Measurements from ENCODE around the gene ZNF124. TPM values are rescaled to one million over a fixed set of nuclear protein-coding genes. Genes with fewer than 3 reads are reported as not detected.

ZNF124 gene
- total RNA-seq, 1 experiment from 2014 or later: 22.2 TPM

- intact Hi-C loops (cut with micrococcal nuclease): loop anchor here (2.0 kb wide), 2 partner anchors 97 to 175 kb away; partner anchors contain the start of genes AHCTF1 and ZNF695
- no peak for ATAC-seq
These were observed 65.9 kb downstream of the ZNF124 start for GRCh38 chr1:247105966-247106365.

More at GRCh38 chr1:247105966-247106365, 65.9 kb downstream of the ZNF124 start:
- H3K27ac ChIP-seq (ENCODE audit: low read length): no peak overlapping the region
- no peak overlapping the region for H3K9ac ChIP-seq (ENCODE audit: low read length)
- BruUV-seq (replicated peaks): no TSS peak
- peaks cover 19% of the 10 kb centered on the region for H3K4me1 ChIP-seq (ENCODE audit: insufficient read depth, low read length)
- CTCF ChIA-PET: no interaction called here
- DNase-seq: no peak
- H3K36me3 ChIP-seq (ENCODE audit: low read depth, low read length): peaks cover 20% of the 10 kb centered on the region
- H2AFZ ChIP-seq (ENCODE audit: low read length): no peak overlapping the region
- no peak for TF ChIP-seq EZH2phosphoT487 (IDR thresholded peaks at IDR 0.05; ENCODE audit: borderline replicate concordance, low read length)
- TF ChIP-seq, protein P1, sequence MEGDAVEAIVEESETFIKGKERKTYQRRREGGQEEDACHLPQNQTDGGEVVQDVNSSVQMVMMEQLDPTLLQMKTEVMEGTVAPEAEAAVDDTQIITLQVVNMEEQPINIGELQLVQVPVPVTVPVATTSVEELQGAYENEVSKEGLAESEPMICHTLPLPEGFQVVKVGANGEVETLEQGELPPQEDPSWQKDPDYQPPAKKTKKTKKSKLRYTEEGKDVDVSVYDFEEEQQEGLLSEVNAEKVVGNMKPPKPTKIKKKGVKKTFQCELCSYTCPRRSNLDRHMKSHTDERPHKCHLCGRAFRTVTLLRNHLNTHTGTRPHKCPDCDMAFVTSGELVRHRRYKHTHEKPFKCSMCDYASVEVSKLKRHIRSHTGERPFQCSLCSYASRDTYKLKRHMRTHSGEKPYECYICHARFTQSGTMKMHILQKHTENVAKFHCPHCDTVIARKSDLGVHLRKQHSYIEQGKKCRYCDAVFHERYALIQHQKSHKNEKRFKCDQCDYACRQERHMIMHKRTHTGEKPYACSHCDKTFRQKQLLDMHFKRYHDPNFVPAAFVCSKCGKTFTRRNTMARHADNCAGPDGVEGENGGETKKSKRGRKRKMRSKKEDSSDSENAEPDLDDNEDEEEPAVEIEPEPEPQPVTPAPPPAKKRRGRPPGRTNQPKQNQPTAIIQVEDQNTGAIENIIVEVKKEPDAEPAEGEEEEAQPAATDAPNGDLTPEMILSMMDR (conservative IDR thresholded peaks at IDR 0.05; ENCODE audit: low read depth, low read length): no peak
- no peak for TF ChIP-seq EZH2 (IDR thresholded peaks at IDR 0.05; ENCODE audit: low read length, unreplicated experiment)
- H3K9me2 ChIP-seq (replicated peaks; ENCODE audit: low read length): no peaks in the 10 kb centered on the region
- no peak overlapping the region for H3K4me2 ChIP-seq (ENCODE audit: low read length)
- peaks cover 14% of the 10 kb centered on the region; the same call in 1 of the 2 replicates for H4K20me1 ChIP-seq (ENCODE audit: low read length)
- POLR2A ChIA-PET (ENCODE audit: unreplicated experiment): no interaction called here
- peaks cover 10% of the 10 kb centered on the region for H3K9me3 ChIP-seq (ENCODE audit: low read length)
- H3K27me3 ChIP-seq (ENCODE audit: low read length): no peaks in the 10 kb centered on the region
- H3F3A ChIP-seq (ENCODE audit: low read length, unreplicated experiment): no peaks in the 10 kb centered on the region
- no peak overlapping the region for H3K4me3 ChIP-seq (ENCODE audit: low read length)
- H3K79me2 ChIP-seq (ENCODE audit: low read length): peaks cover 32% of the 10 kb centered on the region

Small RNA genes within 50 kb of the gene (microRNA-seq; reads per million reads assigned to microRNA genes)
- gene MIR3916 (ENCODE audit: unreplicated experiment): not detected

Other genes starting within 250 kb of the ZNF124 start
- gene AHCTF1, start 240.1 kb downstream of the ZNF124 start, total RNA-seq (2014; rRNA removed): 38.0 and 52.3 TPM in 2 replicates
- 14.7 and 15.8 TPM in 2 replicates for gene ZNF695, start 164.0 kb downstream of the ZNF124 start, total RNA-seq (2014; rRNA removed)
- 5.6 and 5.9 TPM in 2 replicates for gene ZNF670, start 93.2 kb downstream of the ZNF124 start, total RNA-seq (2014; rRNA removed)
- 12.3 and 14.1 TPM in 2 replicates for gene ZNF669, start 67.7 kb downstream of the ZNF124 start, total RNA-seq (2014; rRNA removed)
- gene VN1R5, start 84.1 kb upstream of the ZNF124 start, total RNA-seq (2014; rRNA removed): not detected in 2 replicates
- gene ZNF496, start 159.8 kb upstream of the ZNF124 start, total RNA-seq (2014; rRNA removed): 79.4 and 103 TPM in 2 replicates
- gene NLRP3, start 244.2 kb upstream of the ZNF124 start, total RNA-seq (2014; rRNA removed): 0.35 and 0.40 TPM in 2 replicates

All from PC-3 (cell line).